Stimulated activated CD8-positive, alpha-beta memory T cell treated with anti-CD3 and anti-CD28 coated beads, Interleukin-7, amount 100 ng/mL, for 1 hour (primary cell): ENCODE results near the gene KIF1C.
"Not testable (repeated sequence)": the region's sequence is repeated elsewhere in the genome, so short reads cannot be mapped to it uniquely, and the experiment has no call there.

Source experiments
- DNase-seq, 2 donors: peaks; one replicate each; pipeline ENCODE4 v3.0.0-alpha.2; 2020; ENCODE audit warnings: low read depth in 2 of 2

Gene KIF1C

GRCh38 chr17:5045496-5045895 is 47.7 kb downstream of the KIF1C start:
- DNase-seq = no peak

- no peak for DNase-seq
Observed at GRCh38 chr17:5047446-5047845, 49.7 kb downstream of the KIF1C start.

DNA sequence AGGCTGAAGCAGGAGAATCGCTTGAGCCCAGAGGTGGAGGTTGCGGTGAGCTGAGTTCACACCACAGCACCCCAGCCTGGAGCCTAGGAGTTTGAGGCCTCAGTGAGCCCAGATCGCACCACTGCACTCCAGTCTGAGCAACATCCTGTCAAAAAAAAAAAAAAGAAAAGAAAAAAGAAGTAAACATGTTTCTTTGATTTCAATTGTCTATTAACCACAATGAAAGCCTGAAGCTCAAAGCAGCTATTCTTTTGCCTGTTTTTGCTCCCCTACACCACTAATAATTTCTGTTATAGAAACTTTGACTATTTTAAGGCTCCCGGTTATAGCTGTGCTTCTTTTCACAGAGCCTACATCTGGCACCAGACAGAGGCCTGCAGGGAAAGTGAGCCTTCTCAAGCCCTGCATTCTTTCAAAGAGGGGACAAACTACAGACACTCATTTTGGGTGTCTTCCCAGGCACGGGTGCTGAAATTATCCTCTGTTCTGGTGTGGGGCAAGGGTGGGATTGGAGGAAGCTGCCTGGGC is 51.6 kb downstream of the KIF1C start:
- peak in 1 of 2 donors; percentile 25 for DNase-seq

GRCh38 chr17:5050278-5050677 is 52.5 kb downstream of the KIF1C start:
- no peak for DNase-seq

GRCh38 chr17:5055543-5055942 is 57.8 kb downstream of the KIF1C start:
- no peak for DNase-seq

GRCh38 chr17:5065227-5065744 is 67.5 kb downstream of the KIF1C start:
- DNase-seq = no peak

DNA sequence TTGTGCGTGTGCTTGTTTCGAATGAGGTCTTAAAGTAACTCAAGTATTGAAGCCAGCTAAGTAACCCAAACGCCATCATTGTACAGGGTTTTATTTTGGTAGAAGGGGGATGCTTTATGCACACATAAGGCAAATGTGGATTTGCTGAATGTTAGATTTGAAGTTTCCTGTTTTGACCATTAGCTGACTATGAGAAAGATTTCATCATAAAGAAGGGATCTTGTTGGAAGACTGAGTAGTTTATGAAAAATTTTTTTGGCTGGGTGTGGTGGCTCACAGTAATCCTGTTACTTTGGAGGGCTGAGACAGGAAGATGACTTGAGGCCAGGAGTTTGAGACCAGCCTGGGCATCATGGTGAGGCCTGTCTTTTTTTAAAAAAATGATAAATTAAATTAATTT is 70.5 kb downstream of the KIF1C start:
- DNase-seq = no peak

GRCh38 chr17:5069724-5070123 is 72.0 kb downstream of the KIF1C start:
- no peak for DNase-seq

DNA sequence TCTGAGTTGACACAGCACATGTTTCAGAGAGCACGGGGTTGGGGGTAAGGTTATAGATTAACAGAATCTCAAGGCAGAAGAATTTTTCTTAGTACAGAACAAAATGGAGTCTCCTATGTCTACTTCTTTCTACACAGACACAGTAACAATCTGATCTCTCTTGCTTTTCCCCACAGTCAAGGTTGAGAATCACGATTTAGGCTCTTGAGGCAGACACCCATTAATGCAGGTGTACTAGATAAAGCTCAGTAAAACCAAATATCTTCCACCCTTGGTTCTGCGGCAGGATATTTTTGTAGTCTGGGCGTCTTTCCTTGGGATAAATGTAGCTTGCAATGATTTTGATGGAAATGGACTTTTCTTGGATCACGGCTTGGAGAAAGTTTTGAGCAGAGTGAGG is 77.7 kb downstream of the KIF1C start:
- not testable (repeated sequence) for DNase-seq

DNA sequence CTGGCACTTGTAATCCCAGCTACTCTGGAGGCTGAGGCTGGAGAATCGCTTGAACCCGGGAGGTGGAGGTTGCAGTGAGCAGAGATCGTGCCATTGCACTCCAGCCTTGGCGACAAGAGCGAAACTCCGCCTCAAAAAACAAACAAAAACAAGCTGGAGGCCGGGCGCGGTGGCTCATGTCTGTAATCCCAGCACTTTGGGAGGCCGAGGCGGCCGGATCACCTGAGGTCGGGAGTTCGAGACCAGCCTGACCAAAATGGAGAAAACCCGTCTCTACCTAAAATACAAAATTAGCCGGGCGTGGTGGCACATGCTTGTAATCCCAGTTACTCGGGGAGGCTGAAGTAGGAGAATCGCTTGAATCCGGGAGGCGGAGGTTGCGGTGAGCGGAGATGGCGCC is 79.5 kb downstream of the KIF1C start:
- not testable (repeated sequence) for DNase-seq

DNA sequence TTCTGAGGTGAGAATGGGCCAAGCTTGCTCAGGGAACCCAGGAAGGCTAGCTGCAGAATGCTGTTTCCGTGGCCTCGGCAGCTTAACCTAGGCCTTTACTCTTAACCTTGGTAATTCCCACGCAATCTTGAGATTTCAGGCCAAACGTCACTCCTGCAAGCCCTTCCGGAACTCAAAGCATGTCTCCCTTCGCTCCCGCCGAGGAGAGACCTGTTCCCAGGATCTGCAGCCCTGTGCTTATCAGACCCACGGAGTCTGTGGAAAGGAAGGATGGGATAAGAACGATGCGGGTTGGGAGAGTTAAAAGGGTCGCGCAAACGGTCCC is 80.0 kb downstream of the KIF1C start:
- DNase-seq = no peak
